DOHH2 (cell line): ENCODE data around the gene NOD2.

Experiments
- H3F3A ChIP-seq: fragments of 200-600 bp; sonication (generic), shearing (Covaris generic); 2 replicates; pipeline ENCODE4 v1.6.0; 2016; ENCODE audit warnings: antibody characterized with exemption, mild to moderate bottlenecking; ENCODE audit not compliant: control insufficient read depth, insufficient read depth
- H3K27ac ChIP-seq: fragments of 200-600 bp; sonication (generic); 2 replicates; pipeline ENCODE4 v1.5.1; 2014; ENCODE audit warnings: low read depth, mild to moderate bottlenecking, low read length, moderate library complexity
- H3K27me3 ChIP-seq: fragments of 200-600 bp; sonication (generic); 2 replicates; pipeline ENCODE4 v1.6.1; 2014; ENCODE audit warnings: mild to moderate bottlenecking, low read length, mixed read lengths; ENCODE audit not compliant: control insufficient read depth
- H3K36me3 ChIP-seq: fragments of 200-600 bp; sonication (generic); 2 replicates; pipeline ENCODE4 v1.6.1; 2014; ENCODE audit warnings: mild to moderate bottlenecking, low read length, moderate library complexity, mixed read lengths; ENCODE audit not compliant: control insufficient read depth
- H3K4me1 ChIP-seq: fragments of 200-600 bp; sonication (generic); 2 replicates; pipeline ENCODE4 v1.6.1; 2014; ENCODE audit warnings: mild to moderate bottlenecking, low read length, mixed read lengths; ENCODE audit not compliant: control insufficient read depth
- H3K4me2 ChIP-seq: fragments of 200-600 bp; sonication (generic); 2 replicates; pipeline ENCODE4 v1.6.0; 2014; ENCODE audit warnings: mild to moderate bottlenecking, low read length, moderate library complexity
- H3K4me3 ChIP-seq: fragments of 200-600 bp; sonication (generic); 2 replicates; pipeline ENCODE4 v1.5.1; 2014; ENCODE audit warnings: mild to moderate bottlenecking, low read length, mixed read lengths
- H3K79me2 ChIP-seq: fragments of 200-600 bp; sonication (generic); 2 replicates; pipeline ENCODE4 v1.6.1; 2014; ENCODE audit warnings: mild to moderate bottlenecking, low read length, mixed read lengths; ENCODE audit not compliant: control insufficient read depth
- H3K9me2 ChIP-seq: fragments of 200-600 bp; sonication (generic); replicated peaks from 2 replicates; pipeline ENCODE4 v1.6.1; 2014; ENCODE audit warnings: mild to moderate bottlenecking, low read length, mixed read lengths; ENCODE audit not compliant: control insufficient read depth
- H3K9me3 ChIP-seq: fragments of 200-600 bp; sonication (generic); 2 replicates; pipeline ENCODE4 v1.6.1; 2014; ENCODE audit warnings: antibody characterized with exemption, low read length, mixed read lengths; ENCODE audit not compliant: control insufficient read depth, insufficient read depth
- H4K20me1 ChIP-seq: fragments of 200-600 bp; sonication (generic); 2 replicates; pipeline ENCODE4 v1.6.0; 2014; ENCODE audit warnings: low read depth, mild to moderate bottlenecking, antibody characterized with exemption, low read length, moderate library complexity; ENCODE audit not compliant: control insufficient read depth, insufficient read depth
- EZH2phosphoT487 ChIP-seq: fragments of 200-600 bp; sonication (generic); IDR thresholded peaks from 2 replicates; pipeline ENCODE4 v1.6.1; 2017; ENCODE audit warnings: borderline replicate concordance, mild to moderate bottlenecking, antibody characterized with exemption, low read length, moderate library complexity, mixed read lengths
- TF ChIP-seq, protein P1 (sequence below): fragments of 200-600 bp; sonication (generic); IDR thresholded peaks from one replicate; pipeline ENCODE4 v1.5.1; 2014; ENCODE audit warnings: antibody characterized with exemption, mild to moderate bottlenecking, low read depth, low read length; ENCODE audit not compliant: poor library complexity, severe bottlenecking

Gene NOD2

GRCh38 chr16:50709061-50709684, 15.8 kb downstream of the NOD2 start:
- TF ChIP-seq, protein P1, sequence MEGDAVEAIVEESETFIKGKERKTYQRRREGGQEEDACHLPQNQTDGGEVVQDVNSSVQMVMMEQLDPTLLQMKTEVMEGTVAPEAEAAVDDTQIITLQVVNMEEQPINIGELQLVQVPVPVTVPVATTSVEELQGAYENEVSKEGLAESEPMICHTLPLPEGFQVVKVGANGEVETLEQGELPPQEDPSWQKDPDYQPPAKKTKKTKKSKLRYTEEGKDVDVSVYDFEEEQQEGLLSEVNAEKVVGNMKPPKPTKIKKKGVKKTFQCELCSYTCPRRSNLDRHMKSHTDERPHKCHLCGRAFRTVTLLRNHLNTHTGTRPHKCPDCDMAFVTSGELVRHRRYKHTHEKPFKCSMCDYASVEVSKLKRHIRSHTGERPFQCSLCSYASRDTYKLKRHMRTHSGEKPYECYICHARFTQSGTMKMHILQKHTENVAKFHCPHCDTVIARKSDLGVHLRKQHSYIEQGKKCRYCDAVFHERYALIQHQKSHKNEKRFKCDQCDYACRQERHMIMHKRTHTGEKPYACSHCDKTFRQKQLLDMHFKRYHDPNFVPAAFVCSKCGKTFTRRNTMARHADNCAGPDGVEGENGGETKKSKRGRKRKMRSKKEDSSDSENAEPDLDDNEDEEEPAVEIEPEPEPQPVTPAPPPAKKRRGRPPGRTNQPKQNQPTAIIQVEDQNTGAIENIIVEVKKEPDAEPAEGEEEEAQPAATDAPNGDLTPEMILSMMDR, result no peak
- TF ChIP-seq EZH2phosphoT487, result no peak
- no peaks in the 10 kb centered on the region for H4K20me1 ChIP-seq

DNA sequence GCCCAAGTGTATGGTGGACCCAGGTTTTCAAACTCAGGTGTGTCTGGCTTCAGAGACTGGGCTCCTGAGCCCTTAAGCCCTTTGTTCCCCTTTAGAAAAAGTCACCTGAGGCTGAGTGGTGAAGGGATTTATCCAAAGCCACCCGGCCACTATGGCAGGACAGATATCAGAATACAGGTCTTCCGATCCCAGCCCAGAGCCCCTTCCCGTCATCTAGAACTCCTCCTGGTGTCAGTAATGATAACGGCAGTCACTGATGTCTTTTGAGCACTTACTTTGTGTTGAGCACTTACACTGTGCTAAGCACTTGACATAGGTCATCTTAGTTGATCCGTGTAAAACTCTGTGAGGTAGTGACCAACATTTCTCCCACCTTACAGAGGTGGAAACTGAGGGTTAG, 16.6 kb downstream of the NOD2 start:
- no peaks in the 10 kb centered on the region for H3K36me3 ChIP-seq
- H3K4me3 ChIP-seq, result no peak overlapping the region
- no peaks in the 10 kb centered on the region for H4K20me1 ChIP-seq
- H3K27ac ChIP-seq, result no peak overlapping the region
- no peak overlapping the region for H3K4me2 ChIP-seq
- no peak for TF ChIP-seq EZH2phosphoT487
- TF ChIP-seq, protein P1, result no peak
- no peaks in the 10 kb centered on the region for H3K27me3 ChIP-seq
- 0 out of 2 replicates have a peak, but pooled peaks cover 4% of the 10 kb centered on the region for H3K9me3 ChIP-seq
- H3F3A ChIP-seq, result no peaks in the 10 kb centered on the region
- H3K79me2 ChIP-seq, result no peaks in the 10 kb centered on the region
- H3K9me2 ChIP-seq, result no peaks in the 10 kb centered on the region
- no peaks in the 10 kb centered on the region for H3K4me1 ChIP-seq

More at GRCh38 chr16:50709061-50709684, 15.8 kb downstream of the NOD2 start:
- Histone ChIP-seq H3K9me3 (peaks cover 10% of the 10 kb centered on the region; the same call in 1 of the 2 replicates), H3K27ac (no peak overlapping the region), H3K79me2 (no peaks in the 10 kb centered on the region), H3K27me3 (no peaks in the 10 kb centered on the region), H3F3A (no peaks in the 10 kb centered on the region), H3K4me1 (no peaks in the 10 kb centered on the region), H3K4me2 (no peak overlapping the region), H3K4me3 (no peak overlapping the region), H3K36me3 (no peaks in the 10 kb centered on the region), H3K9me2 (no peaks in the 10 kb centered on the region)

GRCh38 chr16:50711040-50711439, 17.6 kb downstream of the NOD2 start:
- TF ChIP-seq EZH2phosphoT487, result no peak
- TF ChIP-seq, protein P1, result no peak
- Histone ChIP-seq H3K36me3 (no peaks in the 10 kb centered on the region), H3K4me2 (no peak overlapping the region), H3K27ac (no peak overlapping the region), H3K4me1 (no peaks in the 10 kb centered on the region), H3K27me3 (no peaks in the 10 kb centered on the region), H3K4me3 (no peak overlapping the region), H3K9me3 (no peaks in the 10 kb centered on the region), H3K9me2 (no peaks in the 10 kb centered on the region), H3F3A (no peaks in the 10 kb centered on the region), H4K20me1 (no peaks in the 10 kb centered on the region), H3K79me2 (no peaks in the 10 kb centered on the region)
